DMS 273 (cell line): ENCODE results near the gene SERGEF.

Source experiments
- DNase-seq: peaks from one replicate; lab custom pipeline; 2025; ENCODE audit not compliant: unreplicated experiment; lab: John Stamatoyannopoulos, UW

Gene SERGEF

GRCh38 chr11:17865765-17866428 is 146.9 kb downstream of the SERGEF start:
- DNase-seq = peak; percentile 11

- DNase-seq = peak; percentile 23
These were observed 148.3 kb downstream of the SERGEF start for GRCh38 chr11:17864478-17864941.

GRCh38 chr11:17861036-17861755 is 151.7 kb downstream of the SERGEF start:
- DNase-seq = no peak

GRCh38 chr11:17859552-17859951 is 153.3 kb downstream of the SERGEF start:
- DNase-seq = no peak

GRCh38 chr11:17855531-17856290 is 157.1 kb downstream of the SERGEF start:
- no peak for DNase-seq

- no peak for DNase-seq
These were observed 159.6 kb downstream of the SERGEF start for GRCh38 chr11:17853280-17853679.

GRCh38 chr11:17852246-17852645 is 160.6 kb downstream of the SERGEF start:
- DNase-seq = no peak

- DNase-seq = no peak
These were observed 161.2 kb downstream of the SERGEF start for GRCh38 chr11:17851697-17852096.

GRCh38 chr11:17850336-17850735 is 162.5 kb downstream of the SERGEF start:
- peak; percentile 8 for DNase-seq

GRCh38 chr11:17848715-17849114 is 164.1 kb downstream of the SERGEF start:
- DNase-seq = no peak

GRCh38 chr11:17846852-17847453 is 165.9 kb downstream of the SERGEF start:
- DNase-seq = peak; percentile 17

GRCh38 chr11:17845431-17845881 is 167.4 kb downstream of the SERGEF start:
- no peak for DNase-seq

GRCh38 chr11:17840101-17840548 is 172.7 kb downstream of the SERGEF start:
- DNase-seq = peak; percentile 51

GRCh38 chr11:17839450-17839849 is 173.4 kb downstream of the SERGEF start:
- DNase-seq = peak; percentile 26

GRCh38 chr11:17838102-17838501 is 174.7 kb downstream of the SERGEF start:
- no peak for DNase-seq

GRCh38 chr11:17831883-17832282 is 181.0 kb downstream of the SERGEF start:
- no peak for DNase-seq

GRCh38 chr11:17831228-17831627 is 181.6 kb downstream of the SERGEF start:
- no peak for DNase-seq

GRCh38 chr11:17828311-17828751 is 184.5 kb downstream of the SERGEF start:
- no peak for DNase-seq

- peak; percentile 20 for DNase-seq
These were observed 185.8 kb downstream of the SERGEF start for GRCh38 chr11:17827006-17827405.

- DNase-seq = no peak
These were observed 190.5 kb downstream of the SERGEF start for GRCh38 chr11:17822401-17822781.
